Memory B cell (primary cell): ENCODE measurements around the gene CALM3.

Experiments
- ATAC-seq: fragments of 150-1000 bp; cut with Tn5 transposase; 2 replicates; pipeline ENCODE4 v1.10.0; 2021; ENCODE audit warnings: low read depth, mild to moderate bottlenecking, moderate library complexity
- DNase-seq, 2 donors: peaks; one replicate each; pipeline ENCODE4 v3.0.0; 2022; ENCODE audit warnings: low spot score in 2 of 2
- H3K27ac Mint-ChIP-seq: one replicate; pipeline ENCODE4 v1.8.0; 2022; ENCODE audit warnings: mild to moderate bottlenecking, moderate library complexity, mixed read lengths
- H3K27me3 Mint-ChIP-seq: one replicate; pipeline ENCODE4 v1.8.0; 2022; ENCODE audit warnings: mixed read lengths
- H3K36me3 Mint-ChIP-seq: one replicate; pipeline ENCODE4 v1.8.0; 2022; ENCODE audit warnings: mild to moderate bottlenecking, mixed read lengths
- H3K4me1 Mint-ChIP-seq: one replicate; pipeline ENCODE4 v1.8.0; 2022; ENCODE audit warnings: mixed read lengths
- H3K4me3 Mint-ChIP-seq: one replicate; pipeline ENCODE4 v1.8.0; 2022; ENCODE audit warnings: mild to moderate bottlenecking, moderate library complexity, mixed read lengths
- H3K9me3 Mint-ChIP-seq: one replicate; pipeline ENCODE4 v1.8.0; 2022; ENCODE audit warnings: mixed read lengths

The CALM3 gene

DNA sequence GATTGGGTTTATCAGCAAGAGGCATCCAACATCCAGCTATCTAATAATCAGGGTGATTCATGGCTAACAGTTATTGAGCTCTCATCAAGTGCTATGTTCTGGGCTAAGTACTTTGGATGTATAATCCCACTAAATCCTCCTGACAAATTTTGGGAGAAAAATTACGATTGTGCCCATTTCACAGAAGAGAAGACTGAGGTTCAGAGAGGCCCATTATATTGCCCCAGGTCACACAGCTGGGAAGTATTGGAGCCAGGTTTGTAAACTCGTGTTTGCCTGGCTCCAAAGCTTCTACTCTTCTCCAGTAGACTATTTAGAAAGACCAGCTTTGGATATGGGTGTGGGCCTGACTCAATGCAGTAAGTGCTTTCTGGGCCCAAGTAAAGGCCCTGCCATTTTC is 20.9 kb upstream of the CALM3 start:
- no peak overlapping the region for H3K4me3 Mint-ChIP-seq
- H3K27ac Mint-ChIP-seq = no peak overlapping the region
- DNase-seq = no peak
- no peaks in the 10 kb centered on the region for H3K27me3 Mint-ChIP-seq
- H3K9me3 Mint-ChIP-seq = peaks cover 5% of the 10 kb centered on the region
- H3K36me3 Mint-ChIP-seq = peaks cover 7% of the 10 kb centered on the region
- no peak for ATAC-seq
- peaks cover 9% of the 10 kb centered on the region for H3K4me1 Mint-ChIP-seq

DNA sequence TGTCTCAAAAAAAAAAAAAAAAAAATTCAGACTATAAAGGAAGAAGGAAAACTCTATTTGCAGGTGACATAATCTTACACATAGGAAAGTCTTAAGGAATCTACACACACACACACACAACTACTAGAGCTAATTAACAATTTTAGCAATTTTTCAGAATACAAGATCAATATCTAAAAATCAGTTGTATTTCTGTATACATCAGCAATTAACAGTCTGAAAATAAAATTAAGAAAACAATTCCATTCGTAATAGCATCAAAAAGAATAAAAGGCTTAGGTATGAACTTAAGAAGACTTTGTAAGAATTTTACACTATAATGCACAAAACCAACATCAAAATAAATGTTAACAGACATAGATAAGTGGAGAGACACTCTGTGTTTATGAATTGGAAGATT is 15.6 kb upstream of the CALM3 start:
- ATAC-seq (no peak), DNase-seq (no peak)
- Mint-ChIP-seq H3K27me3 (no peaks in the 10 kb centered on the region), H3K4me1 (no peaks in the 10 kb centered on the region), H3K4me3 (no peak overlapping the region), H3K9me3 (peaks cover 3% of the 10 kb centered on the region), H3K27ac (no peak overlapping the region), H3K36me3 (peaks cover 2% of the 10 kb centered on the region)

DNA sequence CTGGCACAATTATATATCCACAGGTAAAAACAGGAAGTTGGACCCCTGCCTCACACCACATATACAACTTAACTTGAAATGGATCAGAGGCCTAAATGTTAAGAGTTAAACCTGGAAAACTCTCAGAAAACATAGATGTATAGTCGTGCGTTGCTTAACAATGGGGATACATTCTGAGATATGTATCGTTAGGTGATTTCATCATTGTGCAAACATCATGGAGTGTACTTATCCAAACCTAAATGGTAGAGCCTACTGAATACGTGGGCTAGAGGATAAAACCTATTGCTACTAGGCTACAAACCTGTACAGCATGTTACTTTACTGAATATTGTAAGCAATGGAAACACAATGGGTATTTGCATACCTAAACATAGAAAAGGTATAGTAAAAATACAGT is 14.8 kb upstream of the CALM3 start:
- DNase-seq = no peak
- peaks cover 2% of the 10 kb centered on the region for H3K36me3 Mint-ChIP-seq
- no peak overlapping the region for H3K27ac Mint-ChIP-seq
- H3K4me1 Mint-ChIP-seq = no peaks in the 10 kb centered on the region
- ATAC-seq = no peak
- H3K9me3 Mint-ChIP-seq = peaks cover 1% of the 10 kb centered on the region
- no peaks in the 10 kb centered on the region for H3K27me3 Mint-ChIP-seq
- H3K4me3 Mint-ChIP-seq = no peak overlapping the region

DNA sequence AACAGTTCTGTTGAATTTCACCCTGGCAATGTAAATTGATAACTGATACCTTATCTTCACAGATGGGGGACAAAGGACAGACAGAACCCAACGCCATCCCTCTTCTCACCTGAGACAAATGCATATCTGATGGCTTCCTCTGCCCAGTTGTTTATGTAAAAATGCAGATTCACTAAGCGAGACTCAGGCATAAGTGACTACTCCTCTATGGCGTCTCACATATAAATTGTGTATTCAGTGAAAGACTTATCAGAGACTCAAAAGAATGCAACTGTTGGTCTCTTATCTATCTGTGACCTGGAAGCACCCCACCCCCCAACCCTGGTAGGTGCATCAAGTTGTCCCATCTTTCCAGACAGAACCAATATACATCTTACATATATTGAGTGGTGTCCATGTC is 13.3 kb upstream of the CALM3 start:
- Mint-ChIP-seq H3K9me3 (peaks cover 1% of the 10 kb centered on the region), H3K36me3 (peaks cover 2% of the 10 kb centered on the region), H3K27ac (no peak overlapping the region), H3K4me1 (no peaks in the 10 kb centered on the region), H3K4me3 (no peak overlapping the region), H3K27me3 (no peaks in the 10 kb centered on the region)
- ATAC-seq (no peak), DNase-seq (no peak)

DNA sequence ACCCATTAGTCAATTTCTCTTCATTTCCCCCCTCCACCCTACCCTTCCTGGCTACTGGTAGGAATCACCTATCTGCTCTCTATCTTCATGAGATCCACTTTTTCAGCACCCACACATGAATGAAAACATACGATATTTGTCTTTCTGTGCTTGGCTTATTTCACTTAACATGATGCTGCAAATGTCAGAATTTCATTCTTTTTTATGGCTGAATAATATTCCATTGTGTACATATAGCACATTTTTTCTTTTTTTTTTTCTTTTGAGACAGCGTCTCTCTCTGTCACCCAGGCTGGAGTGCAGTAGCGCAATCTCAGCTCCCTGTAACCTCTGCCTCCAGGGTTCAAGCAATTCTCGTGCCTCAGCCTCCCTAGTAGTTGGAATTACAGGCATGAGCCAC is 9.9 kb upstream of the CALM3 start:
- ATAC-seq (no peak), DNase-seq (no peak)
- H3K36me3 Mint-ChIP-seq = peaks cover 2% of the 10 kb centered on the region
- H3K27me3 Mint-ChIP-seq = no peaks in the 10 kb centered on the region
- H3K27ac Mint-ChIP-seq = no peak overlapping the region
- H3K4me1 Mint-ChIP-seq = no peaks in the 10 kb centered on the region
- H3K9me3 Mint-ChIP-seq = peaks cover 1% of the 10 kb centered on the region
- H3K4me3 Mint-ChIP-seq = no peak overlapping the region

DNA sequence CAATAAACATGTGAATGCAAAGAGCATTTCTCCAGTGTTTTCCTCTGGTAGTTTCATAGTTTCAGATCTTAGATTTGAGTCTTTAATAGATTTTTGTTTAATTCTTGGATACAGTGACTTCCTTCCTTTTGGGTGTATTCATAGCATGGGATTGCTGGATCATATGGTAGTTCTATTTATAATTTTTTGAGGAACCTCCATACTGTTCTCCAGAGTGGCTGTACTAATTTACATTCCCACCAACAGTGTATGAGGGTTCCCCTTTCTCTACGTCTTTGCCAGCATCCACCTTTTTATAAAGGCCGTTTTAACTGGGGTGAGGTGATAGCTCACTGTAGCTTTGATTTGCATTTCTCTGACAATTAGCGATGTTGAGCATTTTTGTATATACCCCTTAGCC is 9.3 kb upstream of the CALM3 start:
- DNase-seq (no peak), ATAC-seq (no peak)
- no peaks in the 10 kb centered on the region for H3K36me3 Mint-ChIP-seq
- no peak overlapping the region for H3K4me3 Mint-ChIP-seq
- no peaks in the 10 kb centered on the region for H3K4me1 Mint-ChIP-seq
- H3K27ac Mint-ChIP-seq = no peak overlapping the region
- H3K27me3 Mint-ChIP-seq = no peaks in the 10 kb centered on the region
- no peaks in the 10 kb centered on the region for H3K9me3 Mint-ChIP-seq

DNA sequence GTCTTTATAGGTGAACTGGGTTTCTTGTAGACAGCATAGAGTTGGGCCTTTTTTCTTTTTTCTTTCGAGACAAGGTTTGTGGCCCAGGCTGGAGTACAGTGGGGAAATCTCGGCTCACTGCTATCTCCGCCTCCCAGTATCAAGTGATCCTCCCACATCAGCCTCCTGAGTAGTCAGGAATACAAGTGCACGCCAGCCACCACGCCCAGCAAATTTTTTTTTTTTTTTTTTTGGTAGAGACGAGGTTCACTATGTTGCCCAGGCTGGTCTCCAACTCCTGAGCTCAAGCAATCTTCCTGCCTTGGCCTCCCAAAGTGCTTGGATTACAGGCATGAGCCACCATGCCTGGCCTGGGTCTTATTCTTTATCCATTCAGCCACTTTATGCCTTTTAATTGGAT is 5.1 kb upstream of the CALM3 start:
- Mint-ChIP-seq H3K27me3 (no peaks in the 10 kb centered on the region), H3K27ac (no peak overlapping the region), H3K4me1 (peaks cover 3% of the 10 kb centered on the region), H3K9me3 (peaks cover 8% of the 10 kb centered on the region), H3K36me3 (peaks cover 6% of the 10 kb centered on the region), H3K4me3 (no peak overlapping the region)
- ATAC-seq (no peak), DNase-seq (no peak)

DNA sequence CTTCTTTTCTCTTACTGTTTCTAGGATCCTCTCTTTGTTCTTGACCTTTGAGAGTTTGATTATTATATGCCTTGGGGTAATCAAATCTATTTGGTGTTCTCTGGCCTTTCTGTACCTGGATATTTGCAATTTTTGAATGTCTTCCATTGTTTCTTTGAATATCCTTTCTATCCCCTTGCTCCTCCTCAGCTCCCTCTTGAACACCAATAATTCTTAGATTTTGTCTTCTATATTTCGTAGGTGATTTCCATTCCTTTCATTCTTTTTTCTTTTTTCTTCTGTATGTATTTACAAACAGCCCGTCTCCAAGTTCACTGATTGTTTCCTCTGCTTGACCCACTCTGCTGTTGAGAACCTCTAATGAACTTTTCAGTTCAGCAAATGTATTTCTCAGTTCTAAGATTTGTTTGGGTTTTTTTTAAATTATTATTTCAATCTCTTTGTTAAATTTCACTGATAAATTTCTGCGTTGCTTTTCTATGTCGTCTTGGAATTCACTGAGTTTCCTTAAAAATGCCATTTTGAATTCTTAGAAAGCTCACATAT is 2.7 kb upstream of the CALM3 start:
- Mint-ChIP-seq H3K4me3 (no peak overlapping the region), H3K9me3 (peaks cover 8% of the 10 kb centered on the region), H3K27me3 (no peaks in the 10 kb centered on the region), H3K4me1 (peaks cover 16% of the 10 kb centered on the region), H3K27ac (no peak overlapping the region), H3K36me3 (peaks cover 6% of the 10 kb centered on the region)
- no peak for DNase-seq
- ATAC-seq = no peak

DNA sequence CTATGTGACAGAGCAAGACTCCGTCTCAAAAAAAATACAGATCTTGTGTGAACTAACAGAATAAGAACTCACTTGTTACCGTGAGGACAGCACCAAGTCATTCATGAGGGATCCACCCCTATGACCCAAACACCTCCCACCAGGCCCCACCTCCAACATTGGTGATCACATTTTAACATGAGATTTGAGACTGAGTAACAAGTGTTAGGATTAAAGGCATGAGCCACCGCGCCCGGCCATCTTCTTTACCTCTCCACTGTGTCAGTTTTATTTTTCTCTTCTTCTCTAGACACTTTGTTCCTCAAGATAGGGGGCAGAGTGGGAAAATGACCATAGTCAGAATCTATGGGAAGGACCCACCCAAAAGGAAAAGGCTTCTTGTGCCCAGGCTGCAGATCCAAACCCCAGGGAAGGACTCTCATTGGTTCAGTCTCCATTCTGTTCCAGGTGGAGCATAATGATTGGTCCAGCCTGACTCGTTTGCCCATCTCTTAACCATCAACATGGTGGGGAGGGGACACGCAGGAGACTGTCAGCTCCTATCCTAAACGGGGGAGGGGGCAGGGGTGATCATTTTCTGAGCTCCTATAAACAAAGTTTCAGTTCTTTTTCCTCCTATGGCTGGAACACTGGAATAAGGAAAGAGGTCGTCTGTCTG is 1.3 kb upstream of the CALM3 start:
- Mint-ChIP-seq H3K9me3 (peaks cover 8% of the 10 kb centered on the region), H3K27me3 (no peaks in the 10 kb centered on the region), H3K27ac (peak overlapping the region; percentile 100), H3K4me3 (peak overlapping the region; percentile 99), H3K4me1 (peaks cover 16% of the 10 kb centered on the region), H3K36me3 (peaks cover 6% of the 10 kb centered on the region)
- DNase-seq = no peak
- ATAC-seq = no peak

DNA sequence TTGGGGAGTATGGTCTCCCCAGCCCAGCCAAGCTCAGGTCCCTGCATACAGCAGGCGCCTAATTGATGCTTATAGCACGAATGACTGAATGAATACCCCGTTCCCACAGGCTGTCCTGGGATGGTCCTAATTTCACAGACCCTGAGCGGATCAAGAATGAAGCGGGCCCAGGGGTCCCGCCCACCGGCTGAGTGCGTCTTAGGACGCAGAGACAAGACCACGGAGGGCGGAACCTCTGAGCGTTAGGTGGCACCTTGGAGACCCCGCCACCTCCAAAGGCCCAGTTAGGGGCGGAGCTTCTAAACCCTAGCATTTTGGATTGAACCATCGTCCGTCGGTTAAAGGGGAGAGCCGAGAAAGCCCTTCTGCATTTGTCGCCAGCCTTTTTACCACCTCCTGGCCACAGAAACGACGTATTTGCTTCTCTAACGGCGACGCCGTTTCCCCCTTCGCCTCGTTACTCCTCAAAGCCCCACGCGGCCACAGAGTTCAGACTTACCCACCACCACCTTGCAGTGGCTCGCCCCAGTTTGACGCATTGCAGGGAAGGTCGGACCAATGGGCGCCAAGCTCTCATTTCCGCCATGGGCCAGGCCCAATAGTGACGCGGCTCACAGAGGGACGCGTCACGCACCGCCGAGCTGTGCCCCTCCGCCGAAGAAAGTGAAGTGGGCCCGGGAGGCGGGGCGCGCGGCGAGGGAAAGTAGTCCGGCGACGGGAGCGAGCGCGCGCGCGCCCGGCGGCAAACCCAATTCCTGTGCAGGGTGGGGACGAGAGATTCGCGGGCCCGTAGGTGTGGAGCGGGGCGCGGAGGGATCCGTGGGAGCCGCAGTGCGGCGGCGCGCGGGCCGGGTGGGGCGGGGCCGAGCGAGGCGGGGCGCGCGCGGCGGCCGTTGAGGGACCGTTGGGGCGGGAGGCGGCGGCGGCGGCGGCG is 479 bp upstream of the CALM3 start:
- peak overlapping the region; percentile 99 for H3K4me3 Mint-ChIP-seq
- peaks cover 6% of the 10 kb centered on the region for H3K36me3 Mint-ChIP-seq
- H3K9me3 Mint-ChIP-seq = peaks cover 8% of the 10 kb centered on the region
- H3K27ac Mint-ChIP-seq = peak overlapping the region; percentile 100
- ATAC-seq (peak; percentile 83), DNase-seq (peak; percentile 99)
- no peaks in the 10 kb centered on the region for H3K27me3 Mint-ChIP-seq
- H3K4me1 Mint-ChIP-seq = peaks cover 16% of the 10 kb centered on the region

DNA sequence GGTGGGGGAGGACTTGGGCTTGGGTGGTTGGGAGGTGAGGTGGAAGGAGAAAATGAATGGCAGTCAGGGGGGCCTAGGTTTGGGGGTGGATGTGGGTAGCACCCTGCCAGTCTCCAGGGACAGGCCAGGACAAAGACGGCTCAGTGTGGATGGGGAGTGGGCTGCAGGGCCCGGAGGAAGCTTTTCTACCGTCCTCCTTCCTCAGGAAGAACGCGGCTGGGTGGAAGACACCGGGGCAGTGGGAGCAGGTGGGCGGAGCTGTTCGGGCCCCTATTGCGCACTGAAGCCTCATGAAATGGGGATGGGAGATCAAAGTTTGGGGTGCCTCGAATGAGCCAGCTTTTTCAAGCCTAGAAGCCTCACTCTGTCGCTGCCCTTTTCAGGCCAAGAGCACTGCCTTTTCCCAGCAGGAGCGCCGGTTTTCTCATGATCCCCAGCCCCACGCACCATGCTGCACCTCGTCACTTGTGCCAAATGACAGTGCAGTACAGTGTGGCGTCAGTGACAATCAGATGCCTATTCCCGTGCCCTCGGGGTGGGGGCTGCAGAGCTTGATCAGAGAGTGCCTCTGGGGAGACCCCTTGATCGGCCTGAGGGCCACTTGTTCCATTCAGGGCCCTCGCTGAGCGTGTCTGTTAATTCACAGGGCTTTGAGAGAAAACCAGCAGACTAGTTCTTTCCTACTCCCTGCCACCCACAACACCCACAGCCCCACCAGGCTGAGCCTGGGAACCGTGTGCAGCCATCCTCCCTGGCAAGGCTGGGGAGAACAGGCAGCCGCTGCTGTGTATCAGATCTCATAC is 1.5 kb downstream of the CALM3 start:
- H3K27me3 Mint-ChIP-seq = no peaks in the 10 kb centered on the region
- peaks cover 18% of the 10 kb centered on the region for H3K4me1 Mint-ChIP-seq
- ATAC-seq = no peak
- peaks cover 8% of the 10 kb centered on the region for H3K9me3 Mint-ChIP-seq
- peaks cover 16% of the 10 kb centered on the region for H3K36me3 Mint-ChIP-seq
- peak in 1 of 2 donors; percentile 15 for DNase-seq
- peak overlapping the region; percentile 100 for H3K27ac Mint-ChIP-seq
- H3K4me3 Mint-ChIP-seq = peak overlapping the region; percentile 99

DNA sequence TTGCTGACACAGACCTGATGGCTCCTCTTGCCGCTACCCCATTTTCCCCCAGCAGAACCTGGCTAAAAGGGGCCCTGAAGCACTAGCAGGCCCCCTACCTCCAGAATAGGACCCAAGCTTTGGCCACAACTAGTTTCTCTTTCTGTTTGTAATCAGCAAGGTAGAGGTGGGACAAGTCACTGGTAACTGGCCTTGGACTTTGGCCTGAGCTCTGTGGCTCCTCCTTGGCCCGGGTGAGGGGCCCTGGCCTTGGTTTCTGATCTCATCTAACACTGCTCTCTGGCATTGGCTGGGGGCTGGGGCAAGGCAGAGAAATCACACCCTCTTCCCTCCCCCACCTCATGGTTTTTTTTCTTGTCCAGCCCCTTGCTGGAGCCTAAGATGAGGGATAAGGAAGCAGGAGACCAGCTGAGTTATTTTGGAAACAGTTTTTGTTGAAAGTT is 2.1 kb downstream of the CALM3 start:
- peaks cover 19% of the 10 kb centered on the region for H3K36me3 Mint-ChIP-seq
- no peak overlapping the region for H3K27ac Mint-ChIP-seq
- no peak for ATAC-seq
- H3K9me3 Mint-ChIP-seq = peaks cover 8% of the 10 kb centered on the region
- peaks cover 19% of the 10 kb centered on the region for H3K4me1 Mint-ChIP-seq
- H3K27me3 Mint-ChIP-seq = no peaks in the 10 kb centered on the region
- DNase-seq = no peak
- peak overlapping the region; percentile 99 for H3K4me3 Mint-ChIP-seq

DNA sequence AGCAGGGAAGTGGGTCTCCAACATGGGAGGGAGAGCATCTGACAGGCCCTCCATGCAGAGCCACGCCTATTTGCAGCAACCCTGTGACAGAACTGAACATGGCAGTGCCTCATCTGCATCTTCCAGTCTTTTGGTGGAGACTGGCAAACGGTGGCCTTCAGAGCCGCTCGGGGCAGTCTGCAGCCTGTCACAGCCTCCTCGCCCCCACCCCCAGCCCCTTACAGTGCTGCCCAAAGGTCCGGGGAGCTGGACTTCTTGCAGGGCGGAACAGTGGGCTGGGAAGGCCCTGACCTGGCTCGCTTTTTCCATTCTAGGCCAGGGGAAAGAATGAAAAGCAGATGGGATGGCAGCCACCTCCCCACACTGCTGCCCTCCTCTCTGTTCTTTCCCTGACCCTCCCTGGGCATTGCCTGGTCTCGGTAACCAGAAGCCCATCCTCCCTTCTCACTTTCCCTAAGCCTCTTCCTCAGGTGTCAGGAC is 2.7 kb downstream of the CALM3 start:
- ATAC-seq (no peak), DNase-seq (no peak)
- H3K4me1 Mint-ChIP-seq = peaks cover 19% of the 10 kb centered on the region
- peaks cover 20% of the 10 kb centered on the region for H3K36me3 Mint-ChIP-seq
- H3K27ac Mint-ChIP-seq = no peak overlapping the region
- H3K27me3 Mint-ChIP-seq = no peaks in the 10 kb centered on the region
- H3K4me3 Mint-ChIP-seq = no peak overlapping the region
- peaks cover 2% of the 10 kb centered on the region for H3K9me3 Mint-ChIP-seq
